Measurements from ENCODE around the gene ARL2. TPM values are rescaled to one million over a fixed set of nuclear protein-coding genes. Genes with fewer than 3 reads are reported as not detected.

ARL2 gene
- total and polyA plus RNA-seq, 2 experiments from 2014 or later, result 115 to 155 TPM

- Histone ChIP-seq H3K27ac (no peak overlapping the region), H3K4me1 (ENCODE audit: insufficient read depth) (no peaks in the 10 kb centered on the region), H3K27me3 (replicated peaks; ENCODE audit: insufficient read depth) (no peaks in the 10 kb centered on the region), H3K4me2 (ENCODE audit: unreplicated experiment) (no peak overlapping the region), H3F3A (ENCODE audit: insufficient read depth) (no peaks in the 10 kb centered on the region), H4K20me1 (ENCODE audit: insufficient read depth) (no peaks in the 10 kb centered on the region), H3K36me3 (ENCODE audit: low read depth) (no peaks in the 10 kb centered on the region), H3K4me3 (no peak overlapping the region), H2AFZ (no peak overlapping the region), H3K9me3 (ENCODE audit: low read depth) (no peaks in the 10 kb centered on the region), H3K9me2 (ENCODE audit: insufficient read depth) (no peaks in the 10 kb centered on the region), H3K9ac (no peak overlapping the region), H3K79me2 (ENCODE audit: insufficient read depth) (no peaks in the 10 kb centered on the region)
- in situ Hi-C loops (cut with MboI), result no loop called here
- no peak for DNase-seq
- TF ChIP-seq EZH2phosphoT487 (IDR thresholded peaks at IDR 0.05; ENCODE audit: insufficient read depth, low read depth) (no peak), EZH2 (IDR thresholded peaks at IDR 0.05; ENCODE audit: insufficient read depth, poor library complexity, severe bottlenecking) (no peak)
- WGBS, 2 experiments (ENCODE audit: low coverage in 1 of 2, low lambda C conversion rate in 2 of 2, missing lambda C conversion rate in 2 of 2), result 53 to 57% methylated on average over 6 of the region's 6 CpGs
Measured at GRCh38 chr11:64987998-64988854, 25.7 kb upstream of the ARL2 start.

GRCh38 chr11:64989416-64989815 lies 24.5 kb upstream of the ARL2 start:
- TF ChIP-seq EZH2phosphoT487 (IDR thresholded peaks at IDR 0.05; ENCODE audit: insufficient read depth, low read depth), result no peak
- TF ChIP-seq EZH2 (IDR thresholded peaks at IDR 0.05; ENCODE audit: insufficient read depth, poor library complexity, severe bottlenecking), result no peak
- in situ Hi-C loops (cut with MboI), result no loop called here
- Histone ChIP-seq H4K20me1 (ENCODE audit: insufficient read depth) (no peaks in the 10 kb centered on the region), H3K79me2 (ENCODE audit: insufficient read depth) (no peaks in the 10 kb centered on the region), H3K9me3 (ENCODE audit: low read depth) (no peaks in the 10 kb centered on the region), H3K9me2 (ENCODE audit: insufficient read depth) (no peaks in the 10 kb centered on the region), H3K27ac (no peak overlapping the region), H3K4me2 (ENCODE audit: unreplicated experiment) (no peak overlapping the region), H3K4me1 (ENCODE audit: insufficient read depth) (no peaks in the 10 kb centered on the region), H2AFZ (no peak overlapping the region), H3K27me3 (replicated peaks; ENCODE audit: insufficient read depth) (no peaks in the 10 kb centered on the region), H3K4me3 (no peak overlapping the region), H3F3A (ENCODE audit: insufficient read depth) (no peaks in the 10 kb centered on the region), H3K36me3 (ENCODE audit: low read depth) (no peaks in the 10 kb centered on the region), H3K9ac (no peak overlapping the region)
- DNase-seq, result no peak
- WGBS, 2 experiments (ENCODE audit: low coverage in 1 of 2, low lambda C conversion rate in 2 of 2, missing lambda C conversion rate in 2 of 2), result 58 to 61% methylated on average over 13 of the region's 13 CpGs

- Histone ChIP-seq H2AFZ (no peak overlapping the region), H3K4me3 (no peak overlapping the region), H3F3A (ENCODE audit: insufficient read depth) (no peaks in the 10 kb centered on the region), H3K4me1 (ENCODE audit: insufficient read depth) (no peaks in the 10 kb centered on the region), H3K9ac (no peak overlapping the region), H4K20me1 (ENCODE audit: insufficient read depth) (no peaks in the 10 kb centered on the region), H3K36me3 (ENCODE audit: low read depth) (no peaks in the 10 kb centered on the region), H3K79me2 (ENCODE audit: insufficient read depth) (no peaks in the 10 kb centered on the region), H3K27ac (no peak overlapping the region), H3K9me2 (ENCODE audit: insufficient read depth) (no peaks in the 10 kb centered on the region), H3K9me3 (ENCODE audit: low read depth) (no peaks in the 10 kb centered on the region), H3K4me2 (ENCODE audit: unreplicated experiment) (no peak overlapping the region), H3K27me3 (replicated peaks; ENCODE audit: insufficient read depth) (no peaks in the 10 kb centered on the region)
- WGBS, 2 experiments (ENCODE audit: low coverage in 1 of 2, low lambda C conversion rate in 2 of 2, missing lambda C conversion rate in 2 of 2), result 63 to 65% methylated on average over 15 of the region's 15 CpGs
- no peak for TF ChIP-seq EZH2phosphoT487 (IDR thresholded peaks at IDR 0.05; ENCODE audit: insufficient read depth, low read depth)
- no peak for TF ChIP-seq EZH2 (IDR thresholded peaks at IDR 0.05; ENCODE audit: insufficient read depth, poor library complexity, severe bottlenecking)
- in situ Hi-C loops (cut with MboI), result no loop called here
- no peak for DNase-seq
Measured at GRCh38 chr11:64990222-64990923, 23.6 kb upstream of the ARL2 start.

GRCh38 chr11:64994318-64994717 lies 19.6 kb upstream of the ARL2 start:
- in situ Hi-C loops (cut with MboI), result no loop called here
- no peak overlapping the region for H3K27ac ChIP-seq
- no peaks in the 10 kb centered on the region for H3K9me2 ChIP-seq (ENCODE audit: insufficient read depth)
- H3K9me3 ChIP-seq (ENCODE audit: low read depth), result no peaks in the 10 kb centered on the region
- H3K79me2 ChIP-seq (ENCODE audit: insufficient read depth), result no peaks in the 10 kb centered on the region
- no peak overlapping the region for H3K4me2 ChIP-seq (ENCODE audit: unreplicated experiment)
- no peak for TF ChIP-seq EZH2phosphoT487 (IDR thresholded peaks at IDR 0.05; ENCODE audit: insufficient read depth, low read depth)
- TF ChIP-seq EZH2 (IDR thresholded peaks at IDR 0.05; ENCODE audit: insufficient read depth, poor library complexity, severe bottlenecking), result no peak
- 79 to 84% methylated on average over 7 of the region's 7 CpGs for WGBS, 2 experiments (ENCODE audit: low coverage in 1 of 2, low lambda C conversion rate in 2 of 2, missing lambda C conversion rate in 2 of 2)
- no peaks in the 10 kb centered on the region for H3F3A ChIP-seq (ENCODE audit: insufficient read depth)
- no peak overlapping the region for H3K4me3 ChIP-seq
- H3K4me1 ChIP-seq (ENCODE audit: insufficient read depth), result peaks cover 6% of the 10 kb centered on the region
- no peaks in the 10 kb centered on the region for H3K36me3 ChIP-seq (ENCODE audit: low read depth)
- H2AFZ ChIP-seq, result no peak overlapping the region
- H3K27me3 ChIP-seq (replicated peaks; ENCODE audit: insufficient read depth), result no peaks in the 10 kb centered on the region
- H4K20me1 ChIP-seq (ENCODE audit: insufficient read depth), result no peaks in the 10 kb centered on the region
- DNase-seq, result no peak
- H3K9ac ChIP-seq, result no peak overlapping the region
